HG03196 (cell line): Measurements from ENCODE around the gene GNG12.

ENCODE experiments used
- ATAC-seq: cut with Tn5 transposase; IDR thresholded peaks from one replicate; pipeline ENCODE4 v1.9.1; 2021; ENCODE audit not compliant: unreplicated experiment

The GNG12 gene

DNA sequence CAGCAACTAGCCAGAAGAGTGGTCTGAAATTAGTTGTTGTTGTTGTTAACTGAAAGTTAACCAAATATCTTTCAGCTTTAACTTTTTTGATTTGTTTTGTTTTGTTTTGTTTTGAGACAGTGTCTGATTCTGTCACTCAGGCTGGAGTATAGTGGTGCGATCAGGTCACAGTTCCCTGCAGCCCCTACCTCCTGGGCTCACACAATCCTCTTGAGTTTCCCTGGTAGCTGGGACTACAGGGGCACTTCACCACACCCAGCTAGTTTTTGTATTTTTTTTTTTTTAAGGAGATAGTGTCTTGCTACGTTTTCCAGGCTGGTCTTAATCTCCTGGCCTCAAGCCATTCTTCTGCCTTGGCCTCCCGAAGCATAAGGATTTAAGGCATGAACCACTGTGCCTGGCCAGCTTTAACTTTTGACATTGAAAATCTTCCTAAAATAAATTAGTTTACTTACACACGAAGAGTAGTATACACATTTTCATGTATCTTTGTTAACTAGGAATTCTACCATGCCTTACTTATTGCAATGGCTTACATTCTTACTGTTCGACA, 45.0 kb downstream of the GNG12 start:
- no peak for ATAC-seq

DNA sequence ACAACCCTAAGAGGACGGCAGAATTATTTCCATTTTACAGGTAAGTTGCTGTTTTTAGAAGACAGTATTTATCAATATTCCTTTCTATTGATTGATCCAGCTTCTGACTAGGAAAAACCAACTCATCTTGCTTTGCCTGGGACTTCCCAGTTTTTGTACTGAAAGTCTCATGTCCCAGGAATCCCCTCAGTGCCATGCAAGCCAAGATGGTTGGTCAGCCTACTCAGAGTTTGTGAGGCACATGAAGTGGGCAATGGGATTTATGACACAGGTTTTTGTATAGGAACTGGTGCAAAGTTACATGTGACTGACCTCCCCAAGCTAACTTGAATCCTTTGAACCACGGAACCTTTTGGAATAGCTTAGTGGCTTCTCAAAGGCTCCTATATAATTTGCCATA, 45.5 kb downstream of the GNG12 start:
- no peak for ATAC-seq

GRCh38 chr1:67785847-67786753, 47.2 kb downstream of the GNG12 start:
- ATAC-seq = no peak

- no peak for ATAC-seq
These were observed 48.6 kb downstream of the GNG12 start for GRCh38 chr1:67784545-67785186.

GRCh38 chr1:67780637-67781036, 52.6 kb downstream of the GNG12 start:
- ATAC-seq = no peak

DNA sequence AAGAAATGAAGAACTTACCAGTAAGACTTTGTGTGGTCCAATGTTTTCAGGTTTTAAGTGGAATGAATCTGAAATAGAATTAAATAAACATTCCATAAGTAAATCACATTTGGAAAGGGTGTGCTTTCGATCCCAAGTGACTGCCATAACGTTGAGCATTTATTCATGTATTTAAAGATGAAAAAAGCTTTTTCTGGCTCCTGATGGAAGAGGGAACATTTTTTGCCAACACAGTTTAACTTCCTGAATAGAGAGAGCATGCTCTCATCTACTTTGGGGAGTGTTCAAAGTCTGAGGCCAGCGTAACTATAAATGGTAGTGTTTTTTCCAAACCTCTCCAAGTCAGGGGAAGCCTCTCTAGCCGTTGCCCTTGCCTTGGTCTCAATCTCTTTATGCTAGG, 55.8 kb downstream of the GNG12 start:
- no peak for ATAC-seq

- ATAC-seq = no peak
These were observed 56.3 kb downstream of the GNG12 start for GRCh38 chr1:67777016-67777415.

- no peak for ATAC-seq
These were observed 59.8 kb downstream of the GNG12 start for GRCh38 chr1:67773462-67773861.

- no peak for ATAC-seq
These were observed 61.5 kb downstream of the GNG12 start for GRCh38 chr1:67771749-67772148.

DNA sequence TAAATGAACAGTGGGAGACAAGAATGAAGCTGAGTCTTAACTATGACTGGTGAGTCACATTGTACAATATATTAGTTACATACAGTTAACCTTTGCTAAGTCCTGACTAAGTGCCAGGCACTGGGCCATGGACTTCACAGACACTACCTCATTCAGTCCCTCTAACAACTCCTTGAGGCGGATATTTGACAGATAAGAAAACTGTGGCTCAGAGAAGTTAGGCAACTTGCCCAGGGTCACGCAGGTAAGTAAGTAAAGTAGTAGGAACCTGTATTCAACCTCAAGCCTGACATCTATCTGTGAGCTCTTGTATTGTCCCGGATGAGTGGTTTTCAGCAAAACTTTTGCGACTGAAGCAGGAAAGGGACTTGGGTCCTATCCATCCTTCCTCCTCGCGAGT, 62.1 kb downstream of the GNG12 start:
- no peak for ATAC-seq

DNA sequence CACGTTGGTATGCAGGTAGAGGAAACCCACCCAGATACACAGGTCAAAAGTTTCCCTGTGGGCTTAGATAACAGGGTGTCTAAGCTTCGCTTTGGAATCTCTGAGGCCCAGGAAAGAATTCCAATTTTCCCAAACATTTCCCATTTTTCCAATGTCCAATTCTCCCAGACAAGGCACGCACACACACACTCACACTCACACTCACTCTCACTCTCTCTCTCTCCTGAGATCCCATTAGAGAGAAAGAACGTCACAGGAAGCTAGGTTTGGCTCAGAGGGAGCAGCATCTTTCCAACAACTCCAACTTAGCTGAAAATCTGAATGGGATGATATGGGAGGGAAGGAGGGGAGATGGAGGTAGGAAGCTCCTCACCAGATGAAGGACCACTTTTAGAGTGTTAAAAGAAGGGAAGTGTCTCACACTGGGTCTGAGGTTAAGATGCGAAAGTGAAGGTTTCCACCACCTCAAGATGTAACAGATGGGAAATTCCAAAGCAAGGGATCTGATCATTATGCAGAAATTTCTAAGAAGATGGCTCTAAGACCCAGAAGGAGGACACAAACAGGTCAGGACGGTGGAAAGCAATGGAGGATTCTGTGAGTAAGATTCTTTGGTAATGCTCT, 63.5 kb downstream of the GNG12 start:
- no peak for ATAC-seq

- ATAC-seq = no peak
These were observed 64.8 kb downstream of the GNG12 start for GRCh38 chr1:67768480-67768879.

DNA sequence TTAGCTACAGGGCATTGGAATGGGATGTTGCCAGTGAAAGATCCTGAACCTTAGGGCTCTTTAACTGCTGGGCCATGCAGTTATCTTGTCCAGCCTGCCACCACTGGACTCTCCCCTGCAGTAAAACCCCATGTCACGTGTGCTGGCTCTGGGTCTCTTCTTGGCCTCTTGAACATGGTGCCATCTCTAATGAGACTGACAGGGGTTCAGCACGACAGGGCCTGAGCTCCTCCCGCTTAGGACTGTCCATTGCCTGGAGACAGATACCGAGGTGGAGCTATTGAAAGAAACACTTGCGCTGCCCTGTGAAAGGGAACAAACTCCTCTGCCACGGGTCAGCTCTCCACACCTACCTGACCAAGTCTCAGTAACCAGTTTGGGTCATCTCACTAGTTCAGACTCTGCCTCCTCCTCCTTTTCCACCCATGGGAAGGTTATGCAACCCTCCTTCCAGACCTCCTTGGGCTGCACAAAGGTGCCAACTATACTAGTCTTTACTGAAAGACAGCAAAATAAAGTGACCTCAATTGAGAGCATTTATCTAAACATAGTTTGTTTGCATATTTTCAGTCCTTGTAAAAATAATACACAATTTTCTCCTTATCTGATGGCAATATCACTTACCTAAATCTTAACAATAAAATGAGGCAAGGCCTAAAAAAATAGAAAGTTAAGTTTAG, 66.0 kb downstream of the GNG12 start:
- no peak for ATAC-seq

- no peak for ATAC-seq
These were observed 66.9 kb downstream of the GNG12 start for GRCh38 chr1:67766141-67766978.

GRCh38 chr1:67764633-67765032, 68.6 kb downstream of the GNG12 start:
- no peak for ATAC-seq

GRCh38 chr1:67761730-67762129, 71.5 kb downstream of the GNG12 start:
- no peak for ATAC-seq

GRCh38 chr1:67761091-67761490, 72.2 kb downstream of the GNG12 start:
- ATAC-seq = no peak

GRCh38 chr1:67760030-67760821, 73.0 kb downstream of the GNG12 start:
- peak; percentile 100 for ATAC-seq

GRCh38 chr1:67759692-67760029, 73.6 kb downstream of the GNG12 start:
- ATAC-seq = peak; percentile 24

GRCh38 chr1:67759066-67759465, 74.2 kb downstream of the GNG12 start:
- no peak for ATAC-seq
